ENCODE results near the gene CSN1S1. TPM values are rescaled to one million over a fixed set of nuclear protein-coding genes. Genes with fewer than 3 reads are reported as not detected.

The CSN1S1 gene
- total RNA-seq, 1 experiment from 2014 or later = not detected

GRCh38 chr4:69894186-69894585 lies 36.7 kb upstream of the CSN1S1 start (continued):
- TF ChIP-seq STAT6 (CRISPR knock-in tag; conservative IDR thresholded peaks at IDR 0.05; ENCODE audit: low read depth) = no peak

- Mint-ChIP-seq H3K4me1 (no peaks in the 10 kb centered on the region), H3K27me3 (ENCODE audit: low read depth) (no peaks in the 10 kb centered on the region; the same call in 1 of the 2 replicates), H3K27ac (no peak overlapping the region), H3K36me3 (no peaks in the 10 kb centered on the region), H3K4me3 (no peak overlapping the region), H3K9me3 (no peaks in the 10 kb centered on the region)
- TF ChIP-seq SP1 (CRISPR knock-in tag; conservative IDR thresholded peaks at IDR 0.05) = no peak
- TF ChIP-seq FOXP1 (CRISPR knock-in tag; IDR thresholded peaks at IDR 0.05; ENCODE audit: borderline replicate concordance) = no peak
- no peak for TF ChIP-seq IRF2 (CRISPR knock-in tag; IDR thresholded peaks at IDR 0.05; ENCODE audit: borderline replicate concordance, low read depth)
- no peak for TF ChIP-seq ZSCAN18 (CRISPR knock-in tag; IDR thresholded peaks at IDR 0.05)
- DNase-seq (ENCODE audit: low spot score) (no peak), ATAC-seq (no peak)
- ChIA-PET POLR2A (no interaction called here), CTCF (interaction anchor here (1.7 kb wide), 1 partner anchor 289 kb away, joined by 6 read pairs; no protein-coding TSS in a partner anchor)
These were observed 36.1 kb upstream of the CSN1S1 start for GRCh38 chr4:69894721-69895120.

DNA sequence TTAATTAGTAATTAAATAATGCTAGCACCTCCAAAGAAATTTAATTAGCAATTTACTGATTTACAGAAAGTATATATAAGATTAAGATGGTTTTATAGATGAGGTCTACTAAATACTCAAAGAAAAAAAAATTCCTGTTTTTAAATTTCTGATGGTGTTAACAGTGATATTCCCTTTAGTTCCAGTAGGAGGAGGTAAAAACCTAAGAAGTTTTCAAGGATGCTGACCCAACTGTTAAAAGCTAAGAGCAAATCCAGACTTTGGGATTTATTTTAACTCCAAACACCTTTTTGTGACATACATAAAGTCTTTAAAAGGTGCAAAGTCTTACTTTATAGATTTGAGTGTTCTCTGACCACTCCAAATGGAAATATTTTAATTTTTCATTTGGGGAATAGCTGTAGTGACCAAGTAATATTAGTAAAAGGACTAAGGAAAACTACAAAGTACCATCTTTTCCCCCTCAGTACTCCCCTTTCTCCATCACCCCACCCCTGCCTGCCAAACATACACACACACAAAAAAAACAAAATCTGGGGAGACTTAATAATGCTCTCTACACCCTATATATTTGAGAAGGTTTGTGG lies 34.2 kb upstream of the CSN1S1 start:
- DNase-seq (ENCODE audit: low spot score) (no peak), ATAC-seq (peak; percentile 39; the same call in 1 of the 2 replicates)
- Mint-ChIP-seq H3K36me3 (no peaks in the 10 kb centered on the region), H3K27me3 (ENCODE audit: low read depth) (no peaks in the 10 kb centered on the region; the same call in 1 of the 2 replicates), H3K9me3 (no peaks in the 10 kb centered on the region), H3K4me3 (no peak overlapping the region), H3K27ac (no peak overlapping the region), H3K4me1 (no peaks in the 10 kb centered on the region)
- POLR2A ChIA-PET = no interaction called here
- TF ChIP-seq CTCF (IDR thresholded peaks at IDR 0.05) = peak; percentile 38; the same call in 1 of the 2 replicates
- TF ChIP-seq FOXK1 (CRISPR knock-in tag; IDR thresholded peaks at IDR 0.05) = no peak
- no peak for TF ChIP-seq ZBTB43 (CRISPR knock-in tag; IDR thresholded peaks at IDR 0.05)
- TF ChIP-seq, protein P1, sequence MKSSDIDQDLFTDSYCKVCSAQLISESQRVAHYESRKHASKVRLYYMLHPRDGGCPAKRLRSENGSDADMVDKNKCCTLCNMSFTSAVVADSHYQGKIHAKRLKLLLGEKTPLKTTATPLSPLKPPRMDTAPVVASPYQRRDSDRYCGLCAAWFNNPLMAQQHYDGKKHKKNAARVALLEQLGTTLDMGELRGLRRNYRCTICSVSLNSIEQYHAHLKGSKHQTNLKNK (CRISPR knock-in tag; IDR thresholded peaks at IDR 0.05) = no peak
- TF ChIP-seq ZNF121 (CRISPR knock-in tag; IDR thresholded peaks at IDR 0.05) = no peak
- CTCF ChIA-PET = interaction anchor here (0.6 to 1.6 kb wide), 7 partner anchors 16 to 373 kb away, joined by 3 to 21 read pairs (median 4); no protein-coding TSS in a partner anchor

- ATAC-seq = no peak
- Mint-ChIP-seq H3K4me3 (no peak overlapping the region), H3K4me1 (no peaks in the 10 kb centered on the region)
- TF ChIP-seq GABPB1 (CRISPR knock-in tag; IDR thresholded peaks at IDR 0.05) (no peak), FOXK1 (CRISPR knock-in tag; IDR thresholded peaks at IDR 0.05) (no peak), TEAD1 (CRISPR knock-in tag; IDR thresholded peaks at IDR 0.05) (no peak), ZBTB43 (CRISPR knock-in tag; IDR thresholded peaks at IDR 0.05) (no peak), E2F5 (CRISPR knock-in tag; IDR thresholded peaks at IDR 0.05) (no peak)
- TF ChIP-seq, protein P2, sequence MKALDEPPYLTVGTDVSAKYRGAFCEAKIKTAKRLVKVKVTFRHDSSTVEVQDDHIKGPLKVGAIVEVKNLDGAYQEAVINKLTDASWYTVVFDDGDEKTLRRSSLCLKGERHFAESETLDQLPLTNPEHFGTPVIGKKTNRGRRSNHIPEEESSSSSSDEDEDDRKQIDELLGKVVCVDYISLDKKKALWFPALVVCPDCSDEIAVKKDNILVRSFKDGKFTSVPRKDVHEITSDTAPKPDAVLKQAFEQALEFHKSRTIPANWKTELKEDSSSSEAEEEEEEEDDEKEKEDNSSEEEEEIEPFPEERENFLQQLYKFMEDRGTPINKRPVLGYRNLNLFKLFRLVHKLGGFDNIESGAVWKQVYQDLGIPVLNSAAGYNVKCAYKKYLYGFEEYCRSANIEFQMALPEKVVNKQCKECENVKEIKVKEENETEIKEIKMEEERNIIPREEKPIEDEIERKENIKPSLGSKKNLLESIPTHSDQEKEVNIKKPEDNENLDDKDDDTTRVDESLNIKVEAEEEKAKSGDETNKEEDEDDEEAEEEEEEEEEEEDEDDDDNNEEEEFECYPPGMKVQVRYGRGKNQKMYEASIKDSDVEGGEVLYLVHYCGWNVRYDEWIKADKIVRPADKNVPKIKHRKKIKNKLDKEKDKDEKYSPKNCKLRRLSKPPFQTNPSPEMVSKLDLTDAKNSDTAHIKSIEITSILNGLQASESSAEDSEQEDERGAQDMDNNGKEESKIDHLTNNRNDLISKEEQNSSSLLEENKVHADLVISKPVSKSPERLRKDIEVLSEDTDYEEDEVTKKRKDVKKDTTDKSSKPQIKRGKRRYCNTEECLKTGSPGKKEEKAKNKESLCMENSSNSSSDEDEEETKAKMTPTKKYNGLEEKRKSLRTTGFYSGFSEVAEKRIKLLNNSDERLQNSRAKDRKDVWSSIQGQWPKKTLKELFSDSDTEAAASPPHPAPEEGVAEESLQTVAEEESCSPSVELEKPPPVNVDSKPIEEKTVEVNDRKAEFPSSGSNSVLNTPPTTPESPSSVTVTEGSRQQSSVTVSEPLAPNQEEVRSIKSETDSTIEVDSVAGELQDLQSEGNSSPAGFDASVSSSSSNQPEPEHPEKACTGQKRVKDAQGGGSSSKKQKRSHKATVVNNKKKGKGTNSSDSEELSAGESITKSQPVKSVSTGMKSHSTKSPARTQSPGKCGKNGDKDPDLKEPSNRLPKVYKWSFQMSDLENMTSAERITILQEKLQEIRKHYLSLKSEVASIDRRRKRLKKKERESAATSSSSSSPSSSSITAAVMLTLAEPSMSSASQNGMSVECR (CRISPR knock-in tag; IDR thresholded peaks at IDR 0.05; ENCODE audit: borderline replicate concordance) = no peak
These were observed 23.7 kb upstream of the CSN1S1 start for GRCh38 chr4:69907151-69907550.

More at GRCh38 chr4:69907151-69907550, 23.7 kb upstream of the CSN1S1 start:
- Mint-ChIP-seq H3K27ac (no peak overlapping the region), H3K9me3 (no peaks in the 10 kb centered on the region), H3K36me3 (no peaks in the 10 kb centered on the region), H3K27me3 (ENCODE audit: low read depth) (no peaks in the 10 kb centered on the region)
- POLR2A ChIA-PET = no interaction called here
- CTCF ChIA-PET = no interaction called here
- DNase-seq (ENCODE audit: low spot score) = no peak

Data from WTC11 (cell line).